ENCODE measurements around the gene STX2. TPM values are rescaled to one million over a fixed set of nuclear protein-coding genes. Genes with fewer than 3 reads are reported as not detected.
A peak's percentile ranks its signal among the peaks of the same experiment; 100 is the strongest.
"Not testable (repeated sequence)": the region's sequence is repeated elsewhere in the genome, so short reads cannot be mapped to it uniquely, and the experiment has no call there.

STX2 gene
- total RNA-seq, result 31.2 and 43.8 TPM in 2 replicates

DNA sequence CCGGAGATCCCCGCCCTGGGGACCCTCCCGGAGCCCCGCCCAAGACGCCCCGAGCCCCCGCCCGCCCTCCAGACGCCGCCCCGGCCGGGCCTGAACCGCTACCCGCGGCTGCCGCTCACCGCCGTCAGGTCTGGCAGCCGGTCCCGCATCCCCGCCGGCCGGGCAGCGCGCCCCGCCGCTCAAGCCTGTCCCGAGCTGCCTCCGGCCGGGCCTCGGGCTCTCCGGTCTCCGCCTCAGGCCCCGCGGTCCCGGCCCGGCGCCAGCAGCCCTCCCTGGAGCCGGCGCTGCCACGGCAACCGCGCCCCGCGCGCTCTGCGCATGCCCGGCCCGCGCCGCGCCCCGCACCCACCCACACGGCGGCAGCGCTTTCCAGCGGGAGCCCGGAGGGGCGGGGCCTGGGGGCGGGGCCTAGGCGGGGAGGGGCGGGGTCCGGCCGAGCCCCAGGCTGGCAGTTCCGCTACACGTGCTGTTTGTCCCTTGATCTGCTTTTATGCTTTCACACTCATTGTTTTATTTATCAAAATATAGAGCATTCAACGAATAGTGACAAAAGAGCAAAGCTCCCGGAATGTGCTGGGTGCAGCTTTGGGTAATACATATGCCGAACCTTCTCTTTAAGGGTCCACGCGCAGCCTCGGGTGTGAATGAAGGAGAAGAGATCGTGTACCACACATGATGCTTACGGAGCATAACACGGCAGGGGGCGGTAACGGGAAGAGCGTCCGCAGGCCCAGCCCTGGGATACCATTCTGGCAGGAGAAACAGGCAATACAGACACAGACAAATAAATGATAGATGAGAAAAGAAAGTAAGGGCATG, at the start of gene STX2:
Gene STX2, minus strand, starts transcription at position 300 of the 819 bp plus-strand sequence. Its CDS starts 151 bp downstream, at position 149.
- TF ChIP-seq, protein P1, sequence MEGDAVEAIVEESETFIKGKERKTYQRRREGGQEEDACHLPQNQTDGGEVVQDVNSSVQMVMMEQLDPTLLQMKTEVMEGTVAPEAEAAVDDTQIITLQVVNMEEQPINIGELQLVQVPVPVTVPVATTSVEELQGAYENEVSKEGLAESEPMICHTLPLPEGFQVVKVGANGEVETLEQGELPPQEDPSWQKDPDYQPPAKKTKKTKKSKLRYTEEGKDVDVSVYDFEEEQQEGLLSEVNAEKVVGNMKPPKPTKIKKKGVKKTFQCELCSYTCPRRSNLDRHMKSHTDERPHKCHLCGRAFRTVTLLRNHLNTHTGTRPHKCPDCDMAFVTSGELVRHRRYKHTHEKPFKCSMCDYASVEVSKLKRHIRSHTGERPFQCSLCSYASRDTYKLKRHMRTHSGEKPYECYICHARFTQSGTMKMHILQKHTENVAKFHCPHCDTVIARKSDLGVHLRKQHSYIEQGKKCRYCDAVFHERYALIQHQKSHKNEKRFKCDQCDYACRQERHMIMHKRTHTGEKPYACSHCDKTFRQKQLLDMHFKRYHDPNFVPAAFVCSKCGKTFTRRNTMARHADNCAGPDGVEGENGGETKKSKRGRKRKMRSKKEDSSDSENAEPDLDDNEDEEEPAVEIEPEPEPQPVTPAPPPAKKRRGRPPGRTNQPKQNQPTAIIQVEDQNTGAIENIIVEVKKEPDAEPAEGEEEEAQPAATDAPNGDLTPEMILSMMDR (IDR thresholded peaks at IDR 0.05; ENCODE audit: extremely low read depth, low read depth, low read length), result peak; percentile 38
- H3K4me2 ChIP-seq (ENCODE audit: insufficient read depth, low read length), result peak within 1 kb of the TSS; percentile 93
- peaks cover 10% of the 10 kb centered on the region for H3K4me1 ChIP-seq (ENCODE audit: insufficient read depth, low read length)
- H3K36me3 ChIP-seq (ENCODE audit: insufficient read depth, low read length), result peaks cover 2% of the 10 kb centered on the region
- H2AFZ ChIP-seq (ENCODE audit: low read length), result peak within 1 kb of the TSS; percentile 89
- DNase-seq (ENCODE audit: insufficient read length, low spot score, missing footprints), result peak; percentile 99
- peak within 1 kb of the TSS; percentile 28 for H3K27ac ChIP-seq (ENCODE audit: low read depth, low read length)
- peaks cover 39% of the 10 kb centered on the region for H3K79me2 ChIP-seq (ENCODE audit: insufficient read depth, low read length)
- H3K4me3 ChIP-seq (ENCODE audit: insufficient read depth, low read length), result peak within 1 kb of the TSS; percentile 86
- H3K9me3 ChIP-seq (ENCODE audit: low read depth, low read length), result no peaks in the 10 kb centered on the region
- H4K20me1 ChIP-seq (ENCODE audit: insufficient read depth, low read length), result peaks cover 8% of the 10 kb centered on the region
- no peaks in the 10 kb centered on the region for H3K27me3 ChIP-seq (ENCODE audit: insufficient read depth, low read length)

DNA sequence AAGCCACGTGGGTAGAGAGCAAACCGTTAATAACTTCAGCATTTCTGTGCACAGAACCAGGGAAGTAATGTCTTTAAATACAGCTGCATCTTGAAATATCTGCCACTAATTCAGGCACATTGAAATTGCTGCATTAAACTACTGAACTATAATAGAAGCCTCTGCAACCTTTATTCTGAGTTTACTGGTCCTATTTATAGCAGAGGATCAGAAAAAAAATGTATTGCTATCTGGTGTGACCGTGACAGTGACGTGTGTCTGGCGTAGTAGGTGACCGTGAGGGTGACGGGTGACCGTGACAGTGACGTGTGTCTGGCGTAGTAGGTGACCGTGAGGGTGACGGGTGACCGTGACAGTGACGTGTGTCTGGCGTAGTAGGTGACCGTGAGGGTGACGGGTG, 48.1 kb upstream of the STX2 start:
- H3K9me3 ChIP-seq (ENCODE audit: low read depth, low read length); H3K4me3 ChIP-seq (ENCODE audit: insufficient read depth, low read length); H2AFZ ChIP-seq (ENCODE audit: low read length); DNase-seq (ENCODE audit: insufficient read length, low spot score, missing footprints); H3K79me2 ChIP-seq (ENCODE audit: insufficient read depth, low read length); H3K4me1 ChIP-seq (ENCODE audit: insufficient read depth, low read length); H3K4me2 ChIP-seq (ENCODE audit: insufficient read depth, low read length); H3K36me3 ChIP-seq (ENCODE audit: insufficient read depth, low read length); H3K27me3 ChIP-seq (ENCODE audit: insufficient read depth, low read length); H3K27ac ChIP-seq (ENCODE audit: low read depth, low read length); H4K20me1 ChIP-seq (ENCODE audit: insufficient read depth, low read length): not testable (repeated sequence)

DNA sequence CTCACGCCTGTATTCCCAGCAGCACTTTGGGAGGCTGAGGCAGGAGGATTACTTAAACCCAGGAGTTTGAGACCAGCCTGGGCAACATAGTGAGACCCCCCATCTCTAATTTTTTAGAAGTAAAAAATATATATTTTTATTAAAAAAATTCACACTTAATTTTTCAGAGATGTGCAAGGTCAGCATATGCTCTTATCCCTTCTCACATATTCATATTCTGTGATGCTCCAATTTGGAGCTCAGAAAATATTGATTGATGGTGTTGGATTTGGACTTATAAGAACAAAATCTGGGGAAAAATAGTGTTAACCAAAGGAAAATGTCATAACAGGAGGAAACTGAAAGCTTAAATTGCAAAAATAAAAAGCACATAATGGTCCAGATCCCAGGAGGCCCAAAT, 42.5 kb upstream of the STX2 start:
- TF ChIP-seq, protein P1 (IDR thresholded peaks at IDR 0.05; ENCODE audit: extremely low read depth, low read depth, low read length), result no peak
- H4K20me1 ChIP-seq (ENCODE audit: insufficient read depth, low read length), result peaks cover 3% of the 10 kb centered on the region

DNA sequence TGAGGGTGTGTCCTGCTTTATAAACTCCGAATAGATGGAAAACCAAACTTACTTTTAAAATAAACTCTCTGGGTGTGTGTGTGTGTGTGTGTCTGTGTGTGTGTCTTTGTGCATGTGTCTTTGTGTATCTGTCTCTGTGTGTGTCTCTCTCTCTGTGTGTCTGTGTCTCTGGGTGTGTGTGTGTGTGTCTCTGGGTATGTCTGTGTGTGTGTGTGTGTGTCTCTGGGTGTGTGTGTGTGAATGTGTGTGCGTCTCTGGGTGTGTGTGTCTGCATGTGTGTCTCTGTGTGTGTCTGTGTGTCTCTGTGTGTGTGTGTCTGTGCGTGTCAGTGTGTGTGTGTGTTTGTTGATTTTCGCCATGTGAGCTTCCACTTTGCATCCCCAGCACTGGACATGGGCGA, 42.0 kb upstream of the STX2 start:
- no peak overlapping the region for H3K4me3 ChIP-seq (ENCODE audit: insufficient read depth, low read length)
- no peak overlapping the region for H2AFZ ChIP-seq (ENCODE audit: low read length)
- H3K4me1 ChIP-seq (ENCODE audit: insufficient read depth, low read length), result peaks cover 4% of the 10 kb centered on the region
- H3K27ac ChIP-seq (ENCODE audit: low read depth, low read length), result no peak overlapping the region
- no peaks in the 10 kb centered on the region for H3K27me3 ChIP-seq (ENCODE audit: insufficient read depth, low read length)
- no peak for DNase-seq (ENCODE audit: insufficient read length, low spot score, missing footprints)
- H3K36me3 ChIP-seq (ENCODE audit: insufficient read depth, low read length), result peaks cover 13% of the 10 kb centered on the region
- peaks cover 7% of the 10 kb centered on the region for H4K20me1 ChIP-seq (ENCODE audit: insufficient read depth, low read length)
- H3K79me2 ChIP-seq (ENCODE audit: insufficient read depth, low read length), result no peaks in the 10 kb centered on the region
- TF ChIP-seq, protein P1 (IDR thresholded peaks at IDR 0.05; ENCODE audit: extremely low read depth, low read depth, low read length), result no peak
- peak overlapping the region; percentile 88 for H3K4me2 ChIP-seq (ENCODE audit: insufficient read depth, low read length)
- no peaks in the 10 kb centered on the region for H3K9me3 ChIP-seq (ENCODE audit: low read depth, low read length)

More for the DNA sequence above, 42.5 kb upstream of the STX2 start:
- H3K9me3 ChIP-seq (ENCODE audit: low read depth, low read length), result no peaks in the 10 kb centered on the region
- peaks cover 8% of the 10 kb centered on the region for H3K36me3 ChIP-seq (ENCODE audit: insufficient read depth, low read length)
- DNase-seq (ENCODE audit: insufficient read length, low spot score, missing footprints), result no peak
- H3K4me3 ChIP-seq (ENCODE audit: insufficient read depth, low read length), result no peak overlapping the region
- no peak overlapping the region for H3K27ac ChIP-seq (ENCODE audit: low read depth, low read length)
- H2AFZ ChIP-seq (ENCODE audit: low read length), result no peak overlapping the region
- no peaks in the 10 kb centered on the region for H3K27me3 ChIP-seq (ENCODE audit: insufficient read depth, low read length)
- H3K79me2 ChIP-seq (ENCODE audit: insufficient read depth, low read length), result no peaks in the 10 kb centered on the region
- no peak overlapping the region for H3K4me2 ChIP-seq (ENCODE audit: insufficient read depth, low read length)
- H3K4me1 ChIP-seq (ENCODE audit: insufficient read depth, low read length), result peaks cover 4% of the 10 kb centered on the region

Measured in osteoblast (primary cell).